ENCODE data around the gene NEU2.

DNA sequence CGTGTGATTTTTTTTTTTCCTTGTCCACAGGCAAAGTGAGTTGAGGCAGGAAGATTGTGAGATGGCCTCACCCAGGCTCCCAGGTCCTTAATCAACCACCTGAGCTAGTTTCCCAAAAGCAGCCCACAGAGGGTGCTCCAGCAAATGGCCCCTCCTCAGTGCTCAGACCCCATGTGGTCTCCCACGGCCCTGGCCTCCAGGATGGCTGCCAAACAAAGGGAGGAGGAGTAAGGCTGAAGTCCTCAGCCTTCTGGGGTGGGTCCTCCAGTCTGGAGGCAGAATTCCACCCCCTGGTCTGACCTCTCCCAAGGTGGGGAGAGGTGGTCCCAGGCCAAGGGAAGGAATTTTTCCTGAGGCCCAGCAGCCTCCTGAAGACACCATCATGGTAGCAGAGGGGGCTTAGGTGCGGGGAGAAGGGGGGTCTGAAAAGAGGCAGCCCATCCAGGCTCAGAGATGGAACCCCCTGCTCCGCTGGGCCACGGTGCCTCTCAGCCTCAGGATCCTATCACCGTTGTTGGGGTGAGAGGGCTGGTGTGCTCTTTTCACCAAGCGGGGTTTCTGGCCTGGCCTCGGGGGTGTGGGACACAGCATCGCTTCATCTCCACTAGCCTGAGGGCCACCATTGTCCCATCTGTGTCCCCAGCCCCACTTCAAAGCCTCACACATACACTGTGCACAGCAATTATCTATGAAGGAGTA, 21.8 kb upstream of the NEU2 start:
- TF ChIP-seq POLR2A (IDR thresholded peaks at IDR 0.05; ENCODE audit: insufficient read depth in 1 of 2, low read depth in 2 of 2, low read length in 2 of 2) (no peak), GTF2F1 (IDR thresholded peaks at IDR 0.05; ENCODE audit: low read length) (no peak), YY1 (IDR thresholded peaks at IDR 0.05; ENCODE audit: insufficient read depth, insufficient replicate concordance, low read depth, low read length) (no peak), ZNF431 (CRISPR knock-in tag; IDR thresholded peaks at IDR 0.05; ENCODE audit: borderline replicate concordance, low read depth) (no peak), FOSL2 (CRISPR knock-in tag; IDR thresholded peaks at IDR 0.05) (no peak), POGZ (CRISPR knock-in tag; IDR thresholded peaks at IDR 0.05) (no peak)

All from HepG2 (cell line).